Medulla oblongata (tissue), 1 donor: ENCODE measurements around the gene MTRR.
"Not testable (repeated sequence)": the region's sequence is repeated elsewhere in the genome, so short reads cannot be mapped to it uniquely, and the experiment has no call there.

Source experiments
- DNase-seq: peaks from one replicate; pipeline ENCODE4 v3.0.0-alpha.2; 2015; ENCODE audit errors: extremely low spot score

MTRR gene

DNA sequence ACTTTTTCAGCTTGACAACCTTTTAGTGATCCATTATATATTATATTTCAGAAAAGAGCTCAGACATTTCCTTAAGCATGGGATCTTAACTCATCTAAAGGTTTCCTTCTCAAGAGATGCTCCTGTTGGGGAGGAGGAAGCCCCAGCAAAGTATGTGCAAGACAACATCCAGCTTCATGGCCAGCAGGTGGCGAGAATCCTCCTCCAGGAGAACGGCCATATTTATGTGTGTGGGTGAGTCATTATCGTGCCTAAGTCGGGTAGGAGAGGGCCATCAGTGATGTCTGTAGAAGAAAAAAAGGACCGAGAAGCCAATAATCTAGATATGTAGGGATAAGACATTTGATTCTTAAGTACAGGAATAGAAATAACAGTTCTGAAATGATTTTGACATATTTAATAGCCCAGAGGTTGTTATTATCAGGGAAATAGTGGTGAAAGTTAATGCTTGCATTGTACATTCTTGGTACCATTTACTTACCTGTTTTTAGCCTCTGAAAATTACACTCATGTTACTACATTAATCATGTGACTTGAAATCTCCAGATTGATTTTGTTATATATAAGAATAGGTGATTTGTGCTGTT, 28.2 kb downstream of the MTRR start:
- no peak for DNase-seq

DNA sequence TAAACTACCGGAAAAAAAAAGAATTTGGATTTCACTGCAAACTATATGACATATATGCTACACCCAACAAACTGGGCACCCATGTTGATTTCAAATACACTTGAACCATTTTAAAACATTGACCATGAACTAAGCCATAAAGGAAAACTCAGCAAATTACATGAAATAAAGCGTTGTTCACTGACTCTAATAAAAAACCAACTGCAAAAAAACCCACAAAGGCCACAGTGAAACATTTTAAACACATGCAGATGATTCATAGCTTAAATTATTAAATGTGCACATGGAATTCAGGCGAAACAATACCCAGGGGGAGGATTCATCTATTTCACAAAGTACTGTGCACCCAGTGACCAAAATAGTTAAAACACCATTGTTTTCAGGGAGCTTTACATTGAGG, 33.3 kb downstream of the MTRR start:
- DNase-seq = no peak

DNA sequence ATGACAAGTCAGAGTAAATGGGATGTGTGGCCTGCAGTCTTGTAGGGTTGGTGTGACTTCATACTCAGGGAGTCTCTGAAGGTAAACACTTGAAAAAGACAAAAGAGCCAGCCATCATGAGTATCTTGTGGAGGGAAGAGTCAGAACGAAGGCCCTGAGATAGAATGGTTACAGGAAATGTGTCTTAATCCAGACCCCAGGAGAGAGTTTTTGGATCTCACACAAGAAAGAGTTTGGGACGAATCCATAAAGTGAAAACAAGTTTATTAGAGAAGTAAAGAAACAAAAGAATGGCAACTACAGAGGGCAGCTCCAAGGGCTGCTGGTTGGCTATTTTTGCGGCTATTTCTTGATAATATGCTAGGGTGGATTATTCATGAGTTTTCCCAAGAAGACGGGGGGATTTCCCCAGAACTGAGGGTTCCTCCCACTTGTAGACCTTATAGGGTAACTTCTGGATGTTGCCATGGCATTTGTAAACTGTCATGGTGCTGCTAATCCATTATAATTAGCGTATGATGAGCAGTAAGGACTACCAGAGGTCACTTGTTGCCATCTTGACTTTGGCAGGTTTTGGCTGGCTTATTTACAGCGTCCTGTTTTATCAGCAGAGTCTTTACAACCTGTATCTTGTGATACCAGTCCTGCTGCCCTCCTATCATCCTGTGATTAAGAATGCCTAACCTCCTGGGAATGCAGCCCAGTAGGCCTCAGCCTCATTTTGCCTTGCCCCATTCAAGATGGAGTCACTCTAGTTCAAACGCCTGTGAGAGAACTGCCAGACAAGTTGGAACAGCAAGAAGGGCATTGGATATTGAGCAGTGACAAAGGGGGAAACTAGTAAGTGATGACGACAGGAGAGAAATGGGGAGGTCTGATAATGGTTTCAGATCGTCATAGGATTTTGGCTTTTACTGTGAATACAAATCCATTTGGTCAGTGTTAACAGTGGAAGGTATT, 34.0 kb downstream of the MTRR start:
- no peak for DNase-seq

DNA sequence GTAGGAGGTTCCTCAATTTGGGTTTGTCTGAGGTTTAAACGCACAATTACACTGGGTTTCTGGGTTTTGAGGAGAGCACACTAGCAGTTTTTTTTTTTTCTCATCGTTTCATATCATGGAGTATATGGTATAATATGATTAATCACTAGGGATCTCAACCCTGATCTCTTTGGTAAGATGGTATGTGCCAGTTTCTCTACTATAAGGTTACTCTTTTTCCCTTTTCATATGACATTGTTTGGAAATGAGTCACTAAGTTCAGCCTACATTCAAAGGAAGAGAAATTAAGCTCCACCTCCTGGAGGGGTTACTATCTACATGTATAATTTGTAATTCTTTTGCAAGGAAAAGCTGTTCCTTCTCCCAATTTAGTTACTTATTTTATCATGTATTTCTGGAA, 35.2 kb downstream of the MTRR start:
- DNase-seq = no peak

DNA sequence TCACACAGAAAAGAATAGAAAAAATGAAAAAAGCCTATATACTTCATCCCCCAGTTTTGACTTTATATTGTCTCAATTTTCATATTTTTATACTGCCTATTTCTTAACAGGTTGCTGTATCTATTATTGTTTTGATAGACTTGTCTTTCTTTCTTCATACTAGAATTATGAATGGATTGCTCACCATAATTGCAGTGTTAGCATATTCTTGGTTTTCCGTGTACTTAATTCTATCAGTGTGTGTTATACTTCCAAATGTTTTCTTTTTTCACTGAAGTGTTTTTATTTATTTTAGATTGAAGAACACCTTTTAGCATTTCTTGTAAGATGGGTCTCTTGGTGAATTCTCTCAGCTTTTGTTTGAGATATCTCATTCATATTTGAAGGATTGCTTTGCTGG, 38.7 kb downstream of the MTRR start:
- no peak for DNase-seq

DNA sequence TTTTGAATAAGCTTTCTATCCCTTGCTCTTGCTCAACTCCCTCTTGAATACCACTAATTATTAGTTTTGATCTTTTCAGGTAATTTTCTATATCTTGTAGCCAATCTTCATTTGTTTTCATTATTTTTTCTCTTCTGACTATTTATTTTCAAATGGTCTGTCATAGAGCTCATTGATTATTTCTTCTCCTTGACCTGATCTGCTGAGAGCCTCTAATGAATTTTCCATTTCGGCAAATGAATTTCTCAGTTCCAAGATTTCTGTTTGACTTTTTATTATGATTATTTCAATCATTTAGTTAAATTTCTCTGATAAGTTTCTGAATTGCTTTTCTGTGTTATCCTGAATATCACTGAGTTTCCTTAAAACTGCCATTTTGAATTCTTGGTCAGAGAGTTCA, 39.4 kb downstream of the MTRR start:
- DNase-seq = no peak

DNA sequence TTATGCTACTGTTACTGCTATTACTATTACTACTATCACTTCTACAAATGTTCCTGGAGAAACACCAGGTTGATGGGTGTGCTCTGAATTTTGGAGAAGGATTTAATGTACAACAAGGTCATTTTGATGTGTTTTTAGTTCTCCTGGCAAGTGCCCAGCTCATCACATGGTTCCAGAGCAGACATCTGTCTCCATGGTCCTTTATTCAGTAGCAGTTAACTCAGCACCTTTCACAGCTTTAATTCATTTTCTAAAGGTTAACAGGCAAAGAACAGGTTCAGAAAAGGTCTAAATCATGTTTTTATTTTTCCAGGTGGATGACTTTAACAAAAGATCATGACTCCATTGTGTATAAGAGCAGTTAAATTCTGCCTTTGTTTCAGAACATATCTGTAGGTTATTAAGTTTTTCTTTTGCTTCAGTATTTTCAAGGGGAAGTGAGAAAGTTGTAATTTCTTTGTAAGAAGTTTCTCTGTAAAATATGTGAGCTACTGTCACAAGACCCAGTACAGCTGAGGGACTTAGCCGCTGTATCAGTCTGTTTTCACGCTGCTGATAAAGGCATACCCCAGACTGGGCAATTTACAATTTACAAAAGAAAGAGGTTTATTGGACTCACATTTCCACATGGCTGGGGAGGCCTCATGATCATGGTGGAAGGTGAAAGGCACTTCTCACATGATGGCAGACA, 41.9 kb downstream of the MTRR start:
- DNase-seq = no peak

DNA sequence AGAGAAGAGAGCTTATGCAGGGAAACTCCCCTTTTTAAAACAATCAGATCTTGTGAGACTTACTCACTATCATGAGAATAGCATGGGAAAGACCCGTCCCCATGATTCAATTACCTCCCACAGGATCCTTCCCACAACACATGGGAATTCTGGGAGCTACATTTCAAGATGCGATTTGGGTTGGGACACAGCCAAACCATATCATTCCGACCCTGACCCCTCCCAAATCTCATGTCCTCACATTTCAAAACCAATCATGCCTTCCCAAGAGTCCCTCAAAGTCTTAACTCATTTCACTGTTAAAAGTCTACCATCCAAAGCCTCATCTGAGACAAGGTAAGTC, 42.5 kb downstream of the MTRR start:
- DNase-seq = not testable (repeated sequence)

DNA sequence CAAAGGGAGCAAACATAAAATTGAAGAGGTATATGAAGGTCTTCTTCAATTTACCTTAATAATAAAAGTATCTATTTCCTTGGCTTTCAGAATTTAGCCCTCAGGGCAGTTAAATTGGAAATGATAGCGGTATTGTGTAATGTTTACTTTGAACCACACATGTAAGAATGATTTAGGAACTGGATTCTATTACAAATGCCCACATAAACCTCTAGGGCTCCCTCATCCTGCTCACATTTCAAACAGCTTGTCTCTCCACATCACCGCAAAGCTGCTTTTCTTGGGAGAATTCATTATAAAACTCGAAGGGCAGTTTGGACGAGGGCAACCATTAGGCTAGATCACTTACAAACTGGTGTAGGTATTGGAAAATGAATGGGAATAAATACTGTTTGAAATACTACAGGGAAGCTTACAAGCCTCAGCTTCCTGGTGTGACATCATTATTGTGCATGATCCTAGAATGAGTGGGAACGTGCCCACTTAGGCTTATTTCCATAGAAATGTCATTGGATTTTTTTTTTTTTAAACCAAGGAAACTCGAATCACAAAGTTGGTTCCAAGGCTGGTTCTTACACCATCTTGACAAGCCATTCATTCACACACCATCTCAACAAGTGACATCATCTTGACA, 47.3 kb downstream of the MTRR start:
- no peak for DNase-seq

DNA sequence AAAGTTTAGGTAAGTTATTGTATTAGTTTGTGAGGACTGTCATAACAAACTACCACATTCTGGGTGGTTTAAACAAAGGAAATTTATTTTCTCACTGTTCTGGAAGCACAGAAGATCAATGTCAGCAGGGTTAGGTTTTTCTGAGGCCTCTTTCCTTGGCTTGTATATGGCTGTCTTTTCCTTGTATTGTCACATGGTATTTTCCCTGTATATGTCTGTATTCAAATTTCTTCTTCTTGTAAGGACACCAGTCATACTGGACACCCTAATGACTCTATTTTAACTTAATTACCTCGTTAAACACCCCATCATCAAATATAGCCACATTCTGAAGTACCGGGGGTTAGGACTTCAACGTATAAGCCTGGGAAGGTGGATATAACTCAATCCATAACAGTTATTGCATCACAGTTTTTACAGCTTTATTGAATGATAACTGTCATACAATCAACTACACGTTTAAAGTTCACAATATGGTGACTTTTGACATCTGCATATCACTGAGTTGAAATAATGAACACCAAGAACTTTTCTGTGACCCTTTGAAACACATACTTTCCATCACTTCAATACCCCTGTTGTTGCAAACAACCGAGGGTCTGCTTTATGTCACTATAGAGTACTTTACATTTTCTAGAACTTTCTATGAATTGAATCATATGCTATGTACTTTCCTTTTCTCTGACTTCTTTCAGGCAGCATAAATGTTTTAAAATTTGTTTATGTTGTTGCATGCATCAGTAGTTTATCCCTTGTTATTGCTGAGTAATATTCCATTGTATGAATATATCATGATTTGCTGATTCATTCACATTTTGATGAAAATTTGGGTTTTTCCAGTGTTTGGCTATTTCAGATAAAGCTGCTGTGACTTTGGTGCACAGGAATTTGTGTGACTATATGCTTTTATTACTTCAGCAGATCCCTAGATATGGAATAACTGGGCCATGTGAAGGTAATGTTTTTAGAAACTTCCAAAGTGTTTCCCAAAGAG, 48.5 kb downstream of the MTRR start:
- no peak for DNase-seq

DNA sequence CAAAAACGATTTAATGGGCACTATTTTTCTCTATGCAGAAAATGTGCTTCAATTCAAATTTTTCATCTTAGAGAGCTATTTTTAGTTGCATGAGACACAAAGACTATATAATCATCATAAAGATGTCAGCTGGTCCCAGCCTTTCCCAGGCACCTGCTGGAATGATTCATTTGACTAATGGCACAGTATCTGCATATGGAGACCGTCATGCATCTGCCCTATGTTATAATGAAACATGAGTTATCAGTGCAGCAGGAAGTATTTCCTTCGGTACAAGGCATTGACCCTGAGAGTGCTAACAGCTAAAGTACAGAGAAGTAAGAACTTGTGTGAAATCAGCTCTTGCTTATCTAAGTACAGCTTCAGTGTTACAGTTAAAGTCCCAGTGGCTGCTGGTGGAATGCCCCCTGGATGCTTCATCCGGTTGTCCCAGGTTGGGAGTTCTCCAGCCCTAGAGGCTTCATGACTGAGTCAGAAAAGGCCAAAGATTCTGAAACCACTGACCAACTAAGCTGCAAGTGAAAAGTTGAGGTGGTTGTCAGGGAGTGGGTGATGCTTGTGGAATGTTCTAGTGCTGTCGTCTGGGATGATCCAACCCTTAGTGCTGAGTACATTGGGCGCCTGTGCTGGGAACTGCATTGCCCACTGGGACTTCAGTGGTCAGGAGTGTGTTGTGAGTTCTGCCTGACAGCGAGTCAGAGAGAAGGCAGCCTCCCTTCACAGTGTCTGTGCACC, 57.2 kb downstream of the MTRR start:
- no peak for DNase-seq

DNA sequence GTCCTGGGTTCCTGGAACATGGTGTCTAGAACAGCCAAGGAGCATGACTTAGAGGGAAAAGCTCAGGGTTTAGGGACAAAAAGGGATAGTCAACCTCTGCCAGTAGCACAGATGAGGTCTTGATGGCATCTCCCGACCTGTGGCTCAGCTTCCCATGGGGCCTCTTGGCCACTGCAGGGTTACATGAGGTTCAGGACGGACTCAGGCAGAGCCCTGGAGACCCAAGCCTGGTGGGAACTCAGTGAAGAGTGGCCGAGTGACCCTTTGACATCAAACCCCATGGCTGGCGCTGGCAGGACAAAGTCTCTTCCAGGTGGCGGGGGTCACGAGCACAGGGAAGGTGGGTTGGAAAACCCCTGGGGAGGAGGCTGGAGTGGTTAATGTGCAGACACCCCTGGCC, 57.8 kb downstream of the MTRR start:
- DNase-seq = no peak

DNA sequence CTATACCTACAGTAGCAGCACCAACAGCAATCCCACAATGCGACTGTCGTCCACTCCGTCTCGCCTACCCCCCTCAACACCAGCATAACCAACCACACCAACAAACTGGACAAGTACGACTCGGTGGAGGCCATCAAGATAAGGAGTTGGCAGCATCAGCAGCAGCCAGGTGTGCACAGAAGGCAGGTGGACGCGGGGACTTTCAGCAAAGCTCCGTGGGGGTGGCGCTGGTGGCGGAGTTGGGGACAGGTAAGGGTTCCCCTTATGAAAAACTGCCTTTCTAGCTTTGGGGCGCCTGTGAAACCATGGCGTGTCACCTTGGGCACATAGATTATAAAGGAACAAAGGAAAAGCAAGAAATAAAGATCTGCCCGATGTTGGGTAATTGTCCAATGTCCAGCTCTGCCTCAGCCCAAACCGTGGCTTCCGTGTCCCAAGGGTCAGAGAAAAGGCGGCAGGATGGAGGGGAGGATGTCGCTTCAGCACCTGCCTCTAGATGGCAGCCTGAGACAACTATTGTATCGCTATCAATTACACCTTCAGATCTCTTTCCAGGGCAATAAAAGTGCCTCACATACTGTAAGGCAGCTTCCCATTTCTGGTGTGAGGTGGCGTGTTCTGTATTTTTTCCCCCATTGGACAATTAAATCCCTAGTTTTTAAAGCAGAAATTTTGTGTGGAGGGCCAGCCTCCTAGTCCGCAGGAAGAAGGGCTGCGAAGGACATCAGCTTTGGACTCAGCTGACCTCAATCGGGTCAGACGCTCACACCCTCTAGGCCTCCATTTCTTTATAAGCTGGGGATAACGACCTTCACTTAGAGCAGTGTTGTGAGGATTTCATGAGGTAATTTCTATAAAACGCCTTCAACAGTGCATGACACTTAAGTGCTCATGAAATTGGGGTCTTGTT, 58.8 kb downstream of the MTRR start:
- DNase-seq = peak; percentile 65

DNA sequence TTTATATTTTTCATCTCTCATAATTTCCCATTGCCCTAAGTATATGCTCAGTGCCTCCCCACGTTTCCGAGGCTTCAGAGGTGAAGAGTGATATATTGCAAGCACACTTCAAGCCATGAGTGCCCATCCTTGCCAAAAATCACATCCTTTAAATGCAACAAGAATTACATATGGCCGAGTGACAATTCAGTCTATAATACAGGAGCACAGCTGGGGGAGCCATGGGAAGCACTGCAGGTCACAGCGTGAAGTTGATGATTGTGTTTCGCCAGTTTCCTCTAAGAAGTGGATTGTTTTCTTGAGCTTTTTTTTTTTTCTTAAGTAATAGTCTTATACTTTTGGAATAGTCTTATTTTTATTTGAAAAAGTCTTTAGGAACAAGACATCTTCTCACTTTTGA, 61.1 kb downstream of the MTRR start:
- DNase-seq = no peak

DNA sequence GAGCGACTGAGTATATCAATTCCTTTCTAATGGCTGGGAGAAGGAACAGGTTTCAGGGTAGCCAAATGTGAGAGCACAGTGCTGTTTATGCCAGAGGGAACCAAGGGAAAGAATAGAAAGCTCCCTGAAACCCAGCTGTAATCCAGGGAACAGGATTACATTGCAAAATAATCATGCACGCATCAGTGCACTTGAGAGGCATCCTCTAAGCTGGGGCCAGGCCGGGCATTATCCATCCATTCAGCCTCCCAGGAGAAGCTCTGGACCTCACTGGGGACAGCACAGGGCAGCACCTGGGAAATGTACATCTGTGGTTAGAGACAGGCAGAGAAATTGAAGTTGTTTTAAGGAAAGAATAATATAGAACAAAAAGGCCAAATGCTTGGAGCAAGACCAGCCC, 72.7 kb downstream of the MTRR start:
- DNase-seq = no peak

DNA sequence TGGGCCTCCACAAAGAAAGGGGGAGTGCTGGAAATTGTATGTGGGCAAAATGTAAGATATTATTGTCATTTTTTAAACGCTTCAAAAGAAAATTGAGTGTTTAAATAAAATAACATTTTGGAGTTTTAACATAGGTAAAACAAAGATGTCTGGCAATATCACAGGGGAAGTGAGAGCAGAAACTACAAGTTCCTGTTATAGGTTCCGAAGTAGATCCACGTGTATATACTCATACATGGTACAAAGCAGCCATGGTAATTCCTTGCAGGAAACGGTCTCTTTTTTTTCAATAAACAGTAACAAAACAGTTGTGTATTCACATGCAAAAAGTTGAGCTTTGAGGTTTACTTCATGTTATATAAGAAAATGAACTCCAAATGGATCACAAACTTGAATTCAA, 78.4 kb downstream of the MTRR start:
- DNase-seq = no peak
